Glomerular endothelial cell (primary cell): Measurements from ENCODE around the gene SRGAP3. TPM values are rescaled to one million over a fixed set of nuclear protein-coding genes. Genes with fewer than 3 reads are reported as not detected.

ENCODE experiments used
- DNase-seq: peaks from one replicate; pipeline ENCODE4 v3.0.0-alpha.2; 2011; ENCODE audit warnings: low read depth, low spot score; ENCODE audit errors: extremely low read depth
- total RNA-seq: library from RNA; depleted of rRNA; stranded (reverse); fragments of >200 nt; gene quantifications from 2 replicates; pipeline ENCODE4 v1.2.3, GENCODE V29; 2015

SRGAP3 gene
- total RNA-seq, 1 donor from 2014 or later, result 0.76 TPM

DNA sequence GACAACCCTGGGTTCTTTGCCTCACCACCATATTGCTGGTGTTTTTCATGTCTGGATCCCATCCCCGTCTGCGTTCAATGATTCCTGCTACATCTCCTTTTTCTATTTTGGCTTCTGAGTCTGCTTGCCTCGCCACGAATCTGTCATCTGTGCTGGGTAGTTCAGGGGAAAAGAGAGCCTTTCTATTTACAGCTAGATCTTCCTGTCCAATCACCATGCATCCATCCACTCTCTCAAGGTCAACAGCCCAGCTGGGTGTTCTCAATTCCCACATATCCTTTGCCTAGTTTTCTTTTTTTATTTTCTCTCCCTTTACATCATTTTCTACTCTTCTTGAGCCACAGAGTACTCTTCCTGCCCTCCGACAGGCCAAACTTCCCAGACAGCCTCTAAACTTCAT, 181.4 kb downstream of the SRGAP3 start:
- DNase-seq, result no peak

DNA sequence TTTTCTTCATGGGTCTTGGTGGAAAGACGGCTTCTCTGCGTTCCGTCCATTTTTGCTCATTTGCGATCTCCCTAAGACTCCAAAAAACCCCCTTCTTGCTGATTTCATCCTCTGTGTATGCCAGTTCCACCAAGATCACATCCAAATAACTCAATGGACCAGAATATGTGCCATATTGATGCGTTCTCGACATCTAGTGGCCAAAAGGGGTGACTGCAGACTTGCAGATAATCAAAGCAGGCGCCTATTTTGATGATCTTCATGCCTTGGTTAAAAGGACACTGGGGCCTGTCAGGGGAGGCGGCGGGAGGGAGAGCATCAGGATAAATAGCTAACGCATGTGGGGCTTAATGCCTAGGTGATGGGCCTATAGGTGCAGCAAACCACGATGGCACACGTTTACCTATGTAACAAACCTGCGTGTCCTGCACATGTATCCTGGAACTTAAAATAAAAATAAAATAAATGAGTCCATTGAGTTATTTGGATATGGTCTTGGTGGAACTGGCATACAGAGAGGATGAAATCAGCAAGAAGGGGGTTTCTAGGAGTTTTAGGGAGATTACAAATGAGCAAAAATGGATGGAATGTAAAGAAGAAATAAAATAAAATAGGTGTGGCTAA, 182.0 kb downstream of the SRGAP3 start:
- peak; percentile 10 for DNase-seq

DNA sequence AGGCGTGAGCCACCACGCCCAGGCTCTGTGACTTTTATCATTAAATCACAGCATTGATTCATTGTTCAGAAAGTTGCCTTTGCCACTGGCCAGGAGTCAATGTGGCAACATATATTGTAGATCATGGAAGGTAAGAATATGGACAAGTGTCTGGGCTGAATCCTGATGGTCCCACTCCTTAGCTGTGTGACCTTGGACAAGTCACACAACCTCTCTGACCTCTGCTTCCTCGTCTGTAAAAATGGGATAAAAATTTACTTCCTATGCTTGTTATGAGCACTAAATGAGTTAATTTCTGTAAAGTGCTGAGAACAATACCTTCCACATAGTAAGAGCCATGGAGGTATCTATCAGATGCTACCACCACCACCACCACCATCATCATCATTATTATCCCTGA, 182.7 kb downstream of the SRGAP3 start:
- DNase-seq, result no peak

DNA sequence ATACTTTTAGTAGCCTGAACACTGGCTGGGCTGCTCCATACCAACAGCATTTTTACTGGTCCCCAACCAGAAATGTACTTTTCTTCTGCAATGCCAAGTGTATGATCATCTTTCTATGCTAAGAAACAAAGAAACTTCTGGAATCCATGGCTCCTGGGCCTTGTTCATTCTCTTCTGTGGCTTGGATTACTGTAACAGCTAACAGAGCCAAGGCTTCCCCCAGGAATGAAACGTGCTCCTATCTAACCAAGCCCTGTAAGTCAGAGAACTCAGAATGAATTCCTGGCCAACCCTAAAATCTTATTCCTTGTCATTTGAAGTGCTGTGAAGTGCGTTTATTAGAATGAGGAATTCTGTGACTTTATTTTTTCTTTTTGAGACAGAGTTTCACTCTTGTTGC, 183.3 kb downstream of the SRGAP3 start:
- no peak for DNase-seq

DNA sequence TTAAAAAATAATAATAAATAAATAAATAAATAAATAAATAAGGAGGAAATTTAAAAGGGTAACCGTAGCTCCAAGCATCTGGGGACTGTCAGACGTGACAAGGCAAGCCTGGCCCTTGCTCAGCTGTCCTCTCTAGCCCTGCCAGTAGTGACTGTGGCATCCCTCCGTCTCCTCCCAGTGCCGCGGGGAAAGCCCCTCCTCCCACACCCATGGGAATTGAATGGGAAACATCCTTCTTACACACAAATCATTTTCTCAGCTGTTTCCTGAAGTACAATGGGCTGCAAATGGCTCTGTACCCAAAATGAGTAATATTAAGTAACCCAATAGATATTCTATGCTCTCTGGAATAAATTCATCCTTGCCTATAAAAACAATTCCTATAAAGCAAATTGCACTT, 184.6 kb downstream of the SRGAP3 start:
- DNase-seq, result no peak

DNA sequence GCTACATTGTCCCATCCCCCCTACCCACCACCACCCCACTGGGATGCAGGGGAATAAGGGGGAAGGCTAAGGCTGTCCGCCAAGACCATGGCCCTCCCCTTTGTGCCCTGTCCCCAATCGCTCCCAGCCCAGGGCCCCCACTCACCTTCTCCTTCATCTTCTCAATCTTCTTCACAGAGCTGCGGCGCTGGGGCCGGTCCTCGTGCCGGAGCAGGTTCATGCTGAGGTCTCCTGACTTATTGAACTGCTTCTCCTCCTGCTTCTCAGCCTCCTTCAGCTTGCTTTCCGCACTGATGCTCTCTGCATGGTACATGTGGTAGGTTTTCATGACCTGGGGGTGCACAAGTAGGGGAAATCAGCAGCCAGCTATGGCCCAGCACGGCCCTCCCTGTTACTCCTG, 185.2 kb downstream of the SRGAP3 start:
- DNase-seq, result no peak

DNA sequence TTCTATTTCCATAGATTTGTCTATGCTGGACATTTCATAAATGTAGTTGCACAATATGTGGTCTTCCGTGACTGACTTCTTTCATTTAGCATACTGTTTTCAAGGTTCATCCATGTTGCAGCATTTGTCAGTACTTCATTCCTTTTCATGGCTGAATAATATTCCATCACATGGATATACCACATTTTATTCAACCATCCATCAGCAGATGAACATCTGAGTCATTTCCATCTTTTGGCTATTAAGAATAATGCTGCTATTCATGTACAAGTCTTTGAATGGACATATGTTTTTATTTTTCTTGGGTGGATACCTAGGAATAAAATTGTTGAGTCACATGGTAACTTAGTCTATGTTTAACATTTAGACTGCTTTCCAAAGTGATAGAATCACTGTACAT, 186.9 kb downstream of the SRGAP3 start:
- DNase-seq, result no peak

DNA sequence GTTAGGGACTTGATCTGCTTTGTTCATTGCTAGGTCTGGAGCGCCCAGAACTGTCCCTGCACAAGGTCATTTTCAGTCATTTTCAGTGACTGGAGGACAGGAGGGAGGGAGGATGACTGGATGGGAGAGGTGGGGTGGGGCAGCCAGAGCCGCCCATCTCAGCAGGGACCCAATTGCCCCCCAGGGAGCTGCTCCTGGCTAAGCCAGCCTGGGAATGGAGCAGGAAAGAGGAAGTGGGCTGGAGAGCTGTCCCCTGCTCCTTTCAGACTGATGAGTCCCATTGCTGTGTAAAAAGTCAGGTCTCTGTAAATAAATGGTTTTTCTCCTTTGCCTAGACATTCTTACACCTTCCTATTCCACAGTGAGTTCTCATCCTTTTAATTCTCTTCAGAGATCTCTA, 187.8 kb downstream of the SRGAP3 start:
- DNase-seq, result no peak

DNA sequence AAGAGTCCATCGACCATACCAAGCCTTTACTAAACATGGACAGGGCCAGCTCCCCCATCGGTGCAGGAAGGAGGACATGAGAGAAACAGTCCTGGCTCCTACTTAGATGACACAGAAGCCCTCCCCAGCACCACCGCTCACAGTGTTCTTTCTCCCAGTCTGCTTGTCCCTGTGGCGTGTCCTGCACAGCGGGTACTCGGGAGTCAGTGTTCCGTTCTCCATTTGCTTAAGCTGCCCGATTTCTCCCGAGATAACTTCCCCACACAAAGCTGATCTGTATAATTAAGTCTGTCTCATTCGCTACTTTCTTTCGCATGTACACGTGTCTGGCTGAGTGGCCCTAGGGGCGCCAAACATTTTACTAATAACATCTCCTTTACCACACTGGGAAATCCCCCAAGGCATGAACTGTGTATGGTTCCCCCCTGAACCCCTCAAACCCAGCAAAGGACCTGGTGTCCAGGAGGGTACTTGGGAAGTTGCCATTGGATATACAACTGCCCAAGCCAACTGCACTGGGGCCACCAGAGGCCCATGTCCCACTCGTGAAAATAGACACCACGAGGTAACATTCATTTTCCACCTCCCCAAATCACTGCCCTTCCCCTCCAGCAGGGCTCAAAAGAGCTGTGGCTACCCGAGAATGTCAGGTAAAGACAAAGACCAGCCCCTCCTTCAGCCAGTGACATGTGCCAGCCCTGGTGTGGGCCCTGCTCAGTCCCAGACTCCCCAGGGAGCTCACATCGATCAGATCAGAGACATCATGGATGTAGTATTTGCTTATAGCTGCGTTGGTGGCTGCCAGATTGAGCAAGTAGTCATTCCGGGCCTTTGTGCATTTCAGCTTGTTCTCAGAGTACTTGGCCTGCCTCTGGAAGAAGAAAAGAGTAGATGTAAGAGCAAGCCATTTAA, 189.7 kb downstream of the SRGAP3 start:
- no peak for DNase-seq

DNA sequence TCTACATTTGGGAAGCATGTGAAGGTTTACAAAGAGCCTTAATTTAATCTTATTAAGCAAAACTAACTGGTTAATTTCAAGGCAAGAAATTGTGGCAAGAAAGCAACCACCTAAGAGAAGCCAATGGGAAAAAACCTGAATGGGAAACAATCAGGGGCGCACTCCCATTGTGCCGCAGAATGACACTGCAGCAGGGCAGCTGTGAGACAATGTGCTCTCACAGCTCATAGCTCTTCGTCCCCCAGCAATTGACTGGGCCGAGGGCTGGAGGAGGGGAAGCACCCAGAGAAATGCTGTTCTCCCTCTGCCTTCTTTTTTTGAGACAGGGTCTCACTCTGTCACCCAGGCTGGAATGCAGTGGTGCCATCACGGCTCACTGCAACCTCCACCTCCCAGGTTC, 192.9 kb downstream of the SRGAP3 start:
- DNase-seq, result no peak

DNA sequence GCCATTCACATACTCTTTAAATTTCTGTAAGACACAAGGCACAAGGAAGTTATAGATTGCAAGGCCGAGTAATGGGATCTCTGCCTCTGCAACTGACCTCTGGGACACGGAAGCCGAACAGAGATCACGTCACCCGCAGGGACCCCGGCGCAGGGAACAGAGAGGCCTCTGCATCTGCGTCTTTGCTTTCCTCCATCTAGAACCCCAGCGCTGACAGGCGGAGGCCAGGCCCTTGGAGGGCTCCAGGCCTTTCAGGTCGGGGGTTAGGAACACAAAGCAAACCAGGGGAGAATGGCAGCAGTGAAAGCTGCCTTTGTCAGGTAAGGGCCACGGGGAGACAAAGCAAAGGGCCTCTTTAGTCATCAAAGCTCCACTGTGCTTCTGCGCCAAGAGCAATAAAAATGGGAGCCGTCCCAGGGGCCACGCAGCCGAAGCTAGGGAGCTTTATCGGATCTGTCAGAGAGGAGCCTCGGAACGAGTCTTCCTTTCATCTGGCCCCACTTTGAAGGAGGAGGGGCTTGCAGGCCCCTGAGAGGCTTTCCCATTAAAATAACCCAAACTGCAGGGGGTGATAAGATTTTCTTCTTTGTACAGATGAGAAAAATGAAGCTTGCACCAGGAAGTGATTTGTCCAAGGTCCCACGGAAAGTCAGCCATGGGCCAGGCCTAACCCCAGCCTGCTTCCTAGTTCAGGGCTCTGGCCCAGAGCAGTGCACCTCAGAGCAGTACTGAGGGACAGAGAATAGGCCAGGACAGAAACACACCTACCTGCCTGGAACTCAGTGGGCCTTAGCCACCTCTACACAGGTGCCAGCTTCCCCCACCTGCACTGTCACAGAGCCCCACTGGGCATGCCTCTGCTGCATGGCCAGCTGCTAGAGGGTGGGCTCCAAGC, 201.7 kb downstream of the SRGAP3 start:
- no peak for DNase-seq

DNA sequence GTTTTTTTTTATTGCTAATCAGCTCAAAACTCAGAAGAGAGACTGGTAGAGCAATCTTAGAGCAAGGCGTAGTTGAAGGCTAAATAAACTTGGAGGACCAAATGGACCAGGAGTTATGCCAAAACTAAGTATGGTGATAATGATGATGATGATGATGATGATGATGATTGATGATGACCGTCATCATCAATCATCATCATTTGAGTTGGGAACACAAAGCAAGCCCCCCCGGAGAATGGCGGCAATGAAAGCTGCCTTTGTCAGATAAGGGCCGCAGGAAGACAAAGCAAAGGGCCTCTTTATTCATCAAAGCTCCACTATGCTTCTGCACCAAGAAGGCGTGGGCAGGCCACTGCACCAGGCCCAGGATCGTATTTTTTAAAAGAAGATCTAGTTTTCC, 204.1 kb downstream of the SRGAP3 start:
- DNase-seq, result no peak

DNA sequence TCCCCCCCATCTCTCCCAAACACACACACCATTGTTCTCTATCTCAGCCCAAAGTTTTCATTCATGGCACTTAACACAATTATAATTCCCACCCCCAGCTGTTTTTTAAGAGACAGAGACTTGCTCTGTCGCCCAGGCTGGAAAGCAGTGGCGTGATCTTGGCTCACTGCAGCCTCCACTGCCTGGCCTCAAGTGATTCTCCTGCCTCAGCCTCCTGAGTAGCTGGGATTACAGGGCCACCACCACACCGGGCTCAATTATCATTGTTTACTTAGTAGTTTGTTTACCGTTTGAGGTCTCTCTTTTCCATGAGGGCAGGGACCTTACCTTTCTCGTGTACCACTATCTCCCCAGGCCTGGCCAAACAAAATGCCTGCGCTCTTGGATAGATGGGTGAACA, 206.4 kb downstream of the SRGAP3 start:
- no peak for DNase-seq

DNA sequence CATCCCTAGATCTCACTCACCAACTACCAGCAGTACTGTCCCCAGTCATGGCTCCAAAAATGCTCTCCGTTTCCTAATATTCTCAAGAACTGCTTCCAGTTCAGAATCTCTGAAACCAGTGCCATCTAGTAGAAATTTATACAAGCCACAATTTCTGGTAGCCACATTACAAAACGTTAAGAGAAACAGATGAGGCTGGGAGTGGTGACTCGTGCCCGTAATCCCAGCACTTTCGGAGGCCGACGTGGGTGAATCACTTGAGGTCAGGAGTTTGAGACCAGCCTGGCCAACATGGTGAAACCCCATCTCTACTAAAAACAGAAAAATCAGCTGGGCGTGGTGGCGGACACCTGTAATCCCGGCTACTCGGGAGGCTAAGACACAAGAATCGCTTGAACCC, 207.8 kb downstream of the SRGAP3 start:
- DNase-seq, result no peak

DNA sequence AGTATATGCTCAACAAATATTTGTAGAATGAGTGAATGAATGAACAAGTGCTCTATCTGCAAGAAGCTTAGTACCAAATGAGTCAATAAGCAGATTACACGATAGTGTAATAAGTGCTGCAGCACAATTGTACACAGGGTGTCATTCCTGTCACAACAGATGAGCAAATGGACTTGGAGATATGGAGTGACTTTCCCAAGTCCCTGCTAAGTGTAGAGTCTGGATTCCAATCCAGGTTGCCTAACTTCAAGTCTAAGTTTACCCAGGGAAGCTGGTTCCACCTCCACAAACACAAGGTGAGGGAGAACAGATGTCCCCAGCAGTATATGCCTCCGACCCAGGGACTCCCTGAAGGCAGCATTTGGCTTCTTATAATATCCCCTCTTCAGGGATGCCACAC, 208.4 kb downstream of the SRGAP3 start:
- no peak for DNase-seq

DNA sequence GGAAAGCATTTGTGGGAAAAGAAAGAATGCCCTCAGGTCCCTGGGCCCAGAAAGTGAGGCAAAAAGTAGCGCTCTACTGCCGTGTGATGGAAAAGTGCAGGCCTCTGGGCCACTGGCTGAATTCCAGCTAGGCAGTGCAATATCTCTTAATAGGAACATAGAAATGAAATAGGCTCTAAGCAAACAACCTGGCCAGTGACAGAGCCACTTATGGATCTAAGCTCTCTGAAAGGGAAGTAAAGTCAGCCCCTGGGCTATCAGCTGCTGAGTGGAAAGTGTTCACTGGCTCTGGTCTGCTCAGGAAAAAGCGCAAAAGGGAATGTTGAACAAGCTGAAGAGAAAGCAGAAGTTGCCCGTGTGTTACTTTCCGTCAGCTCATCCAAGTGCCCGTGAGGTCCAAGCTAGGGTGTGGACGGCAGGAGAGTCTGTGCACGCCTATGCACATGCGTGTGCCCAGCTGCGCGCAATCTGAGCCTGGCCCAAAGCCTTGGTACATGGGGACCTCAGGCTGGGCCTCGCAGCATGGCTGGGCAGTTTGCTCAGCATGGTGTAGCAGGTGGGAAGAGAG, 212.2 kb downstream of the SRGAP3 start:
- DNase-seq, result no peak

DNA sequence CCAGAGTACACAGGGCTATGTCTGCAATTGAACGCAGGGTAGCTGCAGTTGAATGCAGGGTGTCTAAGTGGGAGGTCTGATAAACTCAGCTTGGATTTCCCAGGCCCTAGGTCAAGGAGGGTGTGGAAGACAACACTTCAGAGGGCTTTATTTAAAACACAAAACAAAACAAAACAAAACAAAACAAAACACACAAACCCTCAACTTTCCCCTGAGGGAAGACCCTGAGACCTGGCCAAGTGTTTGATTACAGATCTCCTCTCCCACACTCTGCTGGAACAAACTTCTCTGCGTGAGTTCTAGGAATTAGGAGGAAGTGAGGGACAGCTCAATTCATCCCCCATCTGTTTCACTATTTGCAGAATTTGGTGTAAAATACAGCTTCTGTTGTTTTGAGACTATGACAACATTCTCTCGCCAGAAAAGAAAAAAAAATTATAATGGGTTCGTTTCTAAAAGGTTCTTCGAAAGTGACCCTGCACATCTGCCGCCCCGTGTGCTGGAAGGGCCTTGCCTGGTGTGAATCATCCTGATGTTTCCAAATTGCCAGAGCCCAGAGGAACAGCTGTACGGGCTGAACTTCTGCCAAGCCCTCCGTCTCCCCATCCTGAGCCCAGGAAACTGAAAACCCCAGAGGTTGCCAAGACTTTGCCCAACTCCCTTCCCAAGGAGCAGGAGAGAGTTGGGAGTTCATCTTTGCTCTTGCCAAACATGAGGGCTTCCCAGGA, 212.9 kb downstream of the SRGAP3 start:
- no peak for DNase-seq

DNA sequence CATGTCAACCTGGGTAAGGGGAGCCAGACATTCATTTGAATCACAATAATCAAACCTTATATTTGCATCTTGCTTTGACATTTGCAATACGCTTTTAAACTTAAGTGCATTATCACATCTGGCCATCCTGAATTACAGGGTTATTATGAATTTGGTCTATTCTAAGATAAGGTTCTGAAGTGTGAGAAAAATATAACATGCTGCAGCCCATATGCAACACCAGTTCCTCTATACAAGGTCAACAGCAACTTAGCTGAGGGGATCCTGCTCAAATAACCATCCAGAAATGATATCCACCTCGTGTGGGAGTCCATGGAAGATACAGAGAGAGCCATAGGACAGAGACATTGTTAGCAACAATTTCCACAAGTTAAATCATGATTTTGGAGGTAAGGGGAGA, 213.5 kb downstream of the SRGAP3 start:
- no peak for DNase-seq

DNA sequence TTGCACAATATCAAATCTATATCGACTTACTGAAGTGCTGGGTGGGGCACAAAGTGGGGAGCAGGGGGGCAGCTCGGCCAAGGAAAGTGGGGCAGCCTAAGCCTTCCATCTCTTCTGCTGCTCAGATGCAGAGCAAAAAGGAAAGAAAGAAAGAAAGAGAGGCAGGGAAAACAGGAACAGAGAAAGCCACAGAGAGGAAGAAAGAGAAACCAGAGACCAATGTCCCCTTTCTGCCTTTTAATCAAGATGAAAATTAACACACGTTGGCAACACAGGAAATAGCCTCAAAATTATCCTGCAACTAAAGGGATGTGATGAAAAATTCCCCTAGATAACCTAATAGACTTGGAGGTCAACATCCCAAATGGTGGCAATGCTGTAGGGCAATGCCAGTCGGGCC, 214.0 kb downstream of the SRGAP3 start:
- no peak for DNase-seq

DNA sequence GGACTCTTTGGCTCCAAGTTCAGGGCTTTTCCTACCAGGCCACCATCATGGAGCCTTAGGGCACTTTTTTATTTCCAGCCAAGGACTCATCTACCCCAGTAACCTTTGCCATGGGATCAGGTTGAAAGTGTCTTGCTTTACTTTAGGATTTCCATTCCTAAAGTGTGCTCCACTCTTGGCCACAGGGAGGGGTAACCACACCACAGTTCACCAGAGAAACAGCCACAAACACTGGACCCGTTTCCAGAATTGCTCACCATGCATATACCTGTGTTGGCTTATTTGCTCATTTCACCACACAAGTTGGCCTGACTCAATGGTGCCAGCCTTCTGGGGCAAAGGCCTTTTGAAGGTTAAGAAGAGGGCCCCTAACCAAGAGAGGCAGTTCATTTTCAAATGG, 215.6 kb downstream of the SRGAP3 start:
- no peak for DNase-seq
